ENCODE data around the gene SYT1.
"Not testable (repeated sequence)": the region's sequence is repeated elsewhere in the genome, so short reads cannot be mapped to it uniquely, and the experiment has no call there.

The SYT1 gene

DNA sequence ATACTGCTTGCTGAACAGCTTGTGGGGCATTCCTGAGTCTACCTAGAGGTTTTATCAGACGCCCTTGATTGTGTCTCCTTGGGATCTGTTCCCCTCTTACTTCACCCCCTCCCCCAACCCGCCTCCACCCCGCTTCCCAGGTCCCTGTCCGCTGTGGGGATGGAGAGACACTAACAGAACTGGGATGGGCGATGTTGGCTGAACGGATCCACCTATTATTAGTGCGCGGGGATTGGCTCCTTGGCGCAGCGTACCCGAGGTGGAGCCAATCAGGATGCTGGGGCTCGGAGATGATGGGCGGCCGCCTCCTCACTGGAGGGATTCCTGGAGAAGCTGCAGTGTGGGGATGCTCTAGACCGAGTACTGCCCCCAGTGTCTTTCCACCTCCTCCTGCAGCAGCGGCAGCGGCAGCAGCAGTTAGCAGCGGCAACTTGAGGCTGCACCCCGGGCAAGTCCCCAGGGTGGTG is at the start of gene SYT1:
SYT1 (plus strand) TSS at position 372 of the 467 bp plus-strand sequence.
- DNase-seq, result no peak
- H3K9me3 Mint-ChIP-seq, result no peaks in the 10 kb centered on the region
- no peaks in the 10 kb centered on the region for H3K36me3 Mint-ChIP-seq (ENCODE audit: low read depth)
- peaks cover 26% of the 10 kb centered on the region for H3K27me3 Mint-ChIP-seq
- no peak within 1 kb of the TSS for H3K4me3 Mint-ChIP-seq
- H3K4me1 Mint-ChIP-seq (ENCODE audit: low read depth), result peaks cover 5% of the 10 kb centered on the region
- no peak within 1 kb of the TSS for H3K27ac Mint-ChIP-seq

DNA sequence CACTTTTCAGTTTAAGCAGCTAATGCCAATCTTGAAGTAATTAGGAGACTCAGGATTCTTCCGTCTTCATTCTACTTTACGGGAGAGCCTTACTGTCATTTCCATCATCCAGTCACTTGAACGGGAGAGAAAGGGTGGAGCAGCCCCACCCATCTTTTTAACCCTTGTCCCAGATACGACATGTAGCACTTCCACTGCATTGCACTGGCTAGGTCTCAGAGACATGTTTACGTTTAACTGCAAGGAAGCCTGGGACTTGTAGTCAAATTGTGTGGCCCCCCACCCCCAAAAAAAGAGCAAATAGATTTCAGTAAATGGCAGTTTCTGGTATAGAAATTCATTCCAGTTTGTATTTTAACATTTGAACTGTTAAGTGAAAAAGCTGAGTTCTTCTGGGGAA is 46.1 kb upstream of the SYT1 start:
- H3K27me3 Mint-ChIP-seq, result no peaks in the 10 kb centered on the region
- no peak overlapping the region for H3K4me3 Mint-ChIP-seq
- DNase-seq, result no peak
- no peaks in the 10 kb centered on the region for H3K36me3 Mint-ChIP-seq (ENCODE audit: low read depth)
- H3K4me1 Mint-ChIP-seq (ENCODE audit: low read depth), result no peaks in the 10 kb centered on the region
- peaks cover 13% of the 10 kb centered on the region for H3K9me3 Mint-ChIP-seq
- H3K27ac Mint-ChIP-seq, result no peak overlapping the region

DNA sequence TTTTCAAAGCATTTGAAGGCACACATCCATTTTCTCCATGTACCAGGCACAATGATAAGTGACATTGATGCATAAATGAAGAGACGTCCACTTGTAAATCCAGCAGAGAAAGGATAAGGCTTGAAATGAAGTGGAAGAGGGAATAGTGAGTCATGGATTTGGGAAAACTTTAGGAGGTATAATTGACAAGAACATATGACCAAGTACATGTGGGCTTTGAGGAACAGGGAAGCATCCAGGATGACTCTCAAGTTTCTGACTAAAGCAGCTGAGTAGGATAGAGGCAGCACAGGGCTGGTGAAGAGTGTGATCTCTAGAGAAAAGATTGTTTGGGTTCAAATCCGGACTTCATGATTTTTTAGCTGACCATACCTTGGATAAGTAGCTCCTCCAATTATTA is 43.6 kb upstream of the SYT1 start:
- Mint-ChIP-seq H3K4me1 (ENCODE audit: low read depth) (no peaks in the 10 kb centered on the region), H3K27ac (no peak overlapping the region), H3K36me3 (ENCODE audit: low read depth) (no peaks in the 10 kb centered on the region), H3K27me3 (no peaks in the 10 kb centered on the region), H3K9me3 (peaks cover 11% of the 10 kb centered on the region), H3K4me3 (no peak overlapping the region)
- DNase-seq, result no peak

GRCh38 chr12:78824918-78825317 is 39.7 kb upstream of the SYT1 start:
- Mint-ChIP-seq H3K4me1 (ENCODE audit: low read depth) (no peaks in the 10 kb centered on the region), H3K4me3 (no peak overlapping the region), H3K9me3 (peaks cover 12% of the 10 kb centered on the region), H3K27me3 (no peaks in the 10 kb centered on the region), H3K36me3 (ENCODE audit: low read depth) (no peaks in the 10 kb centered on the region), H3K27ac (no peak overlapping the region)
- DNase-seq, result no peak

DNA sequence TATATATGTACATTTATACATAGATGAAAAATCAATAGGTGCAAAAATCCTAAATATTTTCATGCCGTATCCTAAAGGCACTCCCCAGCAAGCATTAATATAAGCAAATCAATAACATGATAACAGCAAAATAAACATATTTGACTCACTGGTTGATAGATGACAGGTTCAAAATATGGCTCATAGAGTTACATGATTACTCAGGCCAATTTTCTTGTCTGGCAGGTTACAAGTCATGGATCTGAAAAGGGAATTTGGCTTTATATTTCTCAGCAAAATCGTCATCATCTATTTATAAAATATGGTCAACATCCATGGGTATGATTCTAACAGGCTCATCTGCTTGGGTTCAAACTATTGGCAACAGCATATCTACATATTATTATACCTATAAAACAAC is 34.9 kb upstream of the SYT1 start:
- Mint-ChIP-seq H3K9me3 (peaks cover 8% of the 10 kb centered on the region), H3K27me3 (no peaks in the 10 kb centered on the region), H3K27ac (no peak overlapping the region), H3K4me3 (no peak overlapping the region), H3K36me3 (ENCODE audit: low read depth) (no peaks in the 10 kb centered on the region), H3K4me1 (ENCODE audit: low read depth) (no peaks in the 10 kb centered on the region)
- no peak for DNase-seq

- H3K4me1 Mint-ChIP-seq (ENCODE audit: low read depth), result no peaks in the 10 kb centered on the region
- H3K4me3 Mint-ChIP-seq, result no peak overlapping the region
- peaks cover 6% of the 10 kb centered on the region for H3K9me3 Mint-ChIP-seq
- DNase-seq, result no peak
- H3K27me3 Mint-ChIP-seq, result no peaks in the 10 kb centered on the region
- no peak overlapping the region for H3K27ac Mint-ChIP-seq
- no peaks in the 10 kb centered on the region for H3K36me3 Mint-ChIP-seq (ENCODE audit: low read depth)
Observed at GRCh38 chr12:78835493-78835892, 29.1 kb upstream of the SYT1 start.

DNA sequence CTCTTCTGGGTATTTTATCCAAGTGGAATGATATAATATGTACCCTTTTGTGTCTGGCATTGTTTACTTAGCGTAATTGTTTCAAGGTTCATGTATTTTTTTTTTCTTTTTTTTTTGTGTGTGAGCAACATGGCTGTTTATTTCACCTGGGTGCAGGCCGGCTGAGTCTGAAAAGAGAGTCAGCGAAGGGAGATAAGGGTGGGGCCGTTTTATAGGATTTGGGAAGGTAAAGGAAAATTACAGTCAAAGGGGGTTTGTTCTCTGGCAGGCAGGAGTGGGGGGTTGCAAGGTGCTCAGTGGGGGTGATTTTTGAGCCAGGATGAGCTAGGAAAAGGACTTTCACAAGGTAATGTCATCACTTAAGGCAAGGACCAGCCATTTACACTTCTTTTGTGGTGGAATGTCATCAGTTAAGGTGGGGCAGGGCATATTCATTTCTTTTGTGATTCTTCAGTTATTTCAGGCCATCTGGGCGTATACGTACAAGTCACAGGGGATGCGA is 24.0 kb upstream of the SYT1 start:
- H3K27me3 Mint-ChIP-seq; H3K36me3 Mint-ChIP-seq (ENCODE audit: low read depth); H3K4me1 Mint-ChIP-seq (ENCODE audit: low read depth); H3K4me3 Mint-ChIP-seq; H3K27ac Mint-ChIP-seq; H3K9me3 Mint-ChIP-seq; DNase-seq: not testable (repeated sequence)

GRCh38 chr12:78853231-78853630 is 11.3 kb upstream of the SYT1 start:
- no peaks in the 10 kb centered on the region for H3K27me3 Mint-ChIP-seq
- H3K4me1 Mint-ChIP-seq (ENCODE audit: low read depth), result no peaks in the 10 kb centered on the region
- H3K9me3 Mint-ChIP-seq, result peaks cover 9% of the 10 kb centered on the region
- H3K36me3 Mint-ChIP-seq (ENCODE audit: low read depth), result no peaks in the 10 kb centered on the region
- no peak overlapping the region for H3K27ac Mint-ChIP-seq
- DNase-seq, result no peak
- H3K4me3 Mint-ChIP-seq, result no peak overlapping the region

DNA sequence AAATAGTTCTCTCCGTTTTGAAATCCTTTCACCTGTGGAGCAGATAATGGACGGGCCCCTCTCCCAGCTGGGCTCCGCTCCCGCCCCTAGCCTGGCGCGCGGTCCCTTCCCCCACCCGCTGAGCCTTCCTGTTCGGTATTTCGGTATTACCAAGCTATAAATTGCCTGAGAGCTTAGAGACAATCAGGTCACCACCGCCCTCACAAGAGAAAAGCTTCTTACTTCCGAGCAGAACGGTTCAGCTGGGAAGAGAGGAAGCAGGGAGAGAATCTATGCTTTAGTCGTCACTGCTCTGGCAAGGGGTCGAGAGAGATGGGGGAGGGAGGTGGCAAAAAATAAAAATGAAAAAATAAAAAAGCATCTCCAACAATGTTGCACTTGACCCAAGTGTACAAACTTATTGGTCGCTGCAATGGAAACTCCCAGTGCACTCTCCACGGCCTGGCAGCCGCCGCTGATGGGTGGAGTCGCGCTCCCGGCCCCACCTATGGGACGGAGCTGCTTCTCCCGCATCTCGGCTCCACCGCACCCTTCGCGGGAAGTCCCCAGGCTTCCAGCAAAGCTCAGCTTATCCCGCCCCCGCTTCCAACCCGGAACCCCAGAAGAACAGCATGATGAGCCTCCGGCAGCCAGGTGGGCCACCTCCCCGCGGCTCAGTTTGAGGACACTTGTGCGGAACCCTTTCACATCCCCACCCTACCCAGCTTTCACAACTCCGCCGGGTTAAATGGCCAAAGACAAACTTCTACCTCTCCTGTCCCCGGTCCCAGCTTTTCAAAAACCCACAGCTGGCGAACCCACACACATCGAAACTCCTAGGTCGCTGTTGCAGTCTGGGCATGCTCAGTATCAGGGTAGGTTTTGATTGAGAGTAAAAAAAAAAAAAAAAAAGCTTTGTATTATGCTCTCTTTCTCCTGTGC is 832 bp upstream of the SYT1 start:
- no peak for DNase-seq
- H3K4me1 Mint-ChIP-seq (ENCODE audit: low read depth), result peaks cover 5% of the 10 kb centered on the region
- H3K27me3 Mint-ChIP-seq, result peaks cover 26% of the 10 kb centered on the region
- no peaks in the 10 kb centered on the region for H3K9me3 Mint-ChIP-seq
- H3K4me3 Mint-ChIP-seq, result no peak overlapping the region
- H3K27ac Mint-ChIP-seq, result no peak overlapping the region
- H3K36me3 Mint-ChIP-seq (ENCODE audit: low read depth), result no peaks in the 10 kb centered on the region

DNA sequence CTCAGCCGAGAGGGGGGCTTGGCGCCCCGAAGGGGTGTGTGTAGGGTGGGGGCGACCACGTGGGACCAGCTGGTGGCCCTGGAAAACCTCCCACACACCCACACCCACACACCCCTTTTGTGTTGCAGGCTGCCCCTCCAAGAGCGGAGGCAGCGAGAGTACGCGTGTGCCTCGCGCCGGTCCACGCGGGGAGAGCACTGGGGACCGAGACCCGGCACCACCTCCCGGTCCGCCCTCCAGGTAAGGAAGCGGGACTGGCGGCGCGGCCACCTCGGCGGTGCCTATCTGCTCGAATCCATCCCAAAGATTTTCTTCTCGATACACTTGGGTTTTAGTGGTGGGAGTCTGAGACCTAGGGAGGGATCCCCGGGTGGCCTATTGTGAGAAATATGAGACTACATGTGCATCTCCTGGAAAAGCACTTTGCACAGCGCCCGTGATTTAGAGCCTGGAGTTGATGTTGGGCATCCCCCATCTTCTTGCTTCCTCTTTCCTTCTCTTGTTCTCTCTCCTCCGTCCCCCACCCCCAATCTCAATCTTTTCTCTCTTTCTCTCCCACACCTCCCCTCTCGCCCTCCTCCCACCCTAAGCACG is 393 bp downstream of the SYT1 start:
- no peak for DNase-seq
- no peaks in the 10 kb centered on the region for H3K36me3 Mint-ChIP-seq (ENCODE audit: low read depth)
- peaks cover 5% of the 10 kb centered on the region for H3K4me1 Mint-ChIP-seq (ENCODE audit: low read depth)
- H3K9me3 Mint-ChIP-seq, result no peaks in the 10 kb centered on the region
- no peak overlapping the region for H3K27ac Mint-ChIP-seq
- H3K4me3 Mint-ChIP-seq, result no peak overlapping the region
- H3K27me3 Mint-ChIP-seq, result peaks cover 26% of the 10 kb centered on the region

DNA sequence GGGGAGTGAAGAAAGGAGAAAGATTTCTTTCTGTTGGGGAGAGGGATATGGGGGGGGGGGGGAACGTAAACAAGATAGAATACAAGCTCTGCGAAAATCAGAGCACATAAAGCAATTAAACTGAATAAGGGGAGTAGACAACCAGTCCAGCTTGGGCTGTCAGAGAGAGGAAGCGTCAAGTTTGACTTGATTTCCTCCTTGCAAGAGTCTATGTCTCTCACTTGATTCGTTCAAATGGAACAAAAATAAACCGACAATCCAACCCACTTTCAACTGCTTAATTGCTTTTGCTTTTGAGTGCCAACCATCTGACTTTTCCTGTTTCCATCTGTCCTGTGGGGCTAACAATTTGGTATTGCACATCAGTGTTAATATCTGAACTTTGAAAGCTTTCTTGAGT is 942 bp downstream of the SYT1 start:
- DNase-seq, result no peak
- Mint-ChIP-seq H3K36me3 (ENCODE audit: low read depth) (no peaks in the 10 kb centered on the region), H3K4me1 (ENCODE audit: low read depth) (peaks cover 5% of the 10 kb centered on the region), H3K9me3 (no peaks in the 10 kb centered on the region), H3K27ac (no peak overlapping the region), H3K4me3 (no peak overlapping the region), H3K27me3 (peaks cover 26% of the 10 kb centered on the region)

GRCh38 chr12:78866518-78866917 is 1.9 kb downstream of the SYT1 start:
- DNase-seq, result no peak
- no peaks in the 10 kb centered on the region for H3K36me3 Mint-ChIP-seq (ENCODE audit: low read depth)
- H3K4me3 Mint-ChIP-seq, result no peak overlapping the region
- H3K27ac Mint-ChIP-seq, result no peak overlapping the region
- H3K27me3 Mint-ChIP-seq, result peaks cover 26% of the 10 kb centered on the region
- H3K4me1 Mint-ChIP-seq (ENCODE audit: low read depth), result peaks cover 5% of the 10 kb centered on the region
- no peaks in the 10 kb centered on the region for H3K9me3 Mint-ChIP-seq

- H3K4me3 Mint-ChIP-seq, result no peak overlapping the region
- no peaks in the 10 kb centered on the region for H3K9me3 Mint-ChIP-seq
- no peak overlapping the region for H3K27ac Mint-ChIP-seq
- H3K4me1 Mint-ChIP-seq (ENCODE audit: low read depth), result no peaks in the 10 kb centered on the region
- no peaks in the 10 kb centered on the region for H3K27me3 Mint-ChIP-seq
- no peaks in the 10 kb centered on the region for H3K36me3 Mint-ChIP-seq (ENCODE audit: low read depth)
- no peak for DNase-seq
Observed at GRCh38 chr12:78870539-78870938, 6.0 kb downstream of the SYT1 start.

- no peak overlapping the region for H3K4me3 Mint-ChIP-seq
- H3K4me1 Mint-ChIP-seq (ENCODE audit: low read depth), result no peaks in the 10 kb centered on the region
- H3K9me3 Mint-ChIP-seq, result no peaks in the 10 kb centered on the region
- H3K36me3 Mint-ChIP-seq (ENCODE audit: low read depth), result no peaks in the 10 kb centered on the region
- H3K27me3 Mint-ChIP-seq, result no peaks in the 10 kb centered on the region
- no peak overlapping the region for H3K27ac Mint-ChIP-seq
- no peak for DNase-seq
Observed at GRCh38 chr12:78871566-78871965, 7.0 kb downstream of the SYT1 start.

- Mint-ChIP-seq H3K27ac (no peak overlapping the region), H3K36me3 (ENCODE audit: low read depth) (no peaks in the 10 kb centered on the region), H3K9me3 (peaks cover 2% of the 10 kb centered on the region), H3K4me1 (ENCODE audit: low read depth) (no peaks in the 10 kb centered on the region), H3K4me3 (no peak overlapping the region), H3K27me3 (no peaks in the 10 kb centered on the region)
- DNase-seq, result no peak
Observed at GRCh38 chr12:78878459-78878858, 13.9 kb downstream of the SYT1 start.
